ENCODE measurements around the gene CCDC180. TPM values are rescaled to one million over a fixed set of nuclear protein-coding genes. Genes with fewer than 3 reads are reported as not detected.
"Not testable (repeated sequence)": the region's sequence is repeated elsewhere in the genome, so short reads cannot be mapped to it uniquely, and the experiment has no call there.

Gene CCDC180
- total RNA-seq (0.57 and 2.3 TPM in 2 replicates), polyA plus RNA-seq (0.83 and 1.3 TPM in 2 replicates)

- no peak within 1 kb of the TSS for H3K27ac ChIP-seq
- no peaks in the 10 kb centered on the region for H3K4me1 ChIP-seq (ENCODE audit: insufficient read depth)
- H3K36me3 ChIP-seq (replicated peaks; ENCODE audit: insufficient read depth, low read depth): no peaks in the 10 kb centered on the region
- H3K4me3 ChIP-seq: no peak within 1 kb of the TSS
- H3K4me2 ChIP-seq: peak within 1 kb of the TSS; percentile 54
- no peaks in the 10 kb centered on the region for H3K9me3 ChIP-seq (ENCODE audit: low read depth)
- TF ChIP-seq CTCF (IDR thresholded peaks at IDR 0.05; ENCODE audit: poor library complexity): no peak
- no peak for TF ChIP-seq EZH2phosphoT487 (IDR thresholded peaks at IDR 0.05; ENCODE audit: low read depth, severe bottlenecking, unreplicated experiment)
- no peak for TF ChIP-seq EZH2 (IDR thresholded peaks at IDR 0.05; ENCODE audit: borderline replicate concordance)
- no peaks in the 10 kb centered on the region for H3K27me3 ChIP-seq
- no peaks in the 10 kb centered on the region for H3K9me2 ChIP-seq (replicated peaks; ENCODE audit: insufficient read depth)
- H2AFZ ChIP-seq: no peak within 1 kb of the TSS
- H3K79me2 ChIP-seq: no peaks in the 10 kb centered on the region
- no peak for DNase-seq (ENCODE audit: low spot score)
- H4K20me1 ChIP-seq (ENCODE audit: insufficient read depth, poor library complexity, severe bottlenecking): no peaks in the 10 kb centered on the region
- WGBS (ENCODE audit: low lambda C conversion rate, missing lambda C conversion rate): 94% methylated on average over 39 of the region's 42 CpGs
These were observed at the start of gene CCDC180 for GRCh38 chr9:97307500-97308163. TSS of gene CCDC180 (plus strand) at chr9:97307659. CDS start at chr9:97308064, 405 bp downstream.

GRCh38 chr9:97259834-97260514 is 47.5 kb upstream of the CCDC180 start:
- not testable (repeated sequence) for H4K20me1 ChIP-seq (ENCODE audit: insufficient read depth, poor library complexity, severe bottlenecking); H3K4me3 ChIP-seq; H3K4me1 ChIP-seq (ENCODE audit: insufficient read depth); H3K27me3 ChIP-seq; H3K79me2 ChIP-seq; DNase-seq (ENCODE audit: low spot score); H3K9me3 ChIP-seq (ENCODE audit: low read depth); H3K36me3 ChIP-seq (replicated peaks; ENCODE audit: insufficient read depth, low read depth); H3K9me2 ChIP-seq (replicated peaks; ENCODE audit: insufficient read depth); H3K4me2 ChIP-seq; H2AFZ ChIP-seq
- 72% methylated on average over 4 of the region's 4 CpGs for WGBS (ENCODE audit: low lambda C conversion rate, missing lambda C conversion rate)
- peak overlapping the region; percentile 15 for H3K27ac ChIP-seq

- Histone ChIP-seq H3K9me3 (ENCODE audit: low read depth) (no peaks in the 10 kb centered on the region), H2AFZ (no peak overlapping the region), H3K4me2 (no peak overlapping the region), H3K4me3 (no peak overlapping the region), H3K4me1 (ENCODE audit: insufficient read depth) (no peaks in the 10 kb centered on the region), H3K9me2 (replicated peaks; ENCODE audit: insufficient read depth) (no peaks in the 10 kb centered on the region), H4K20me1 (ENCODE audit: insufficient read depth, poor library complexity, severe bottlenecking) (no peaks in the 10 kb centered on the region), H3K27me3 (no peaks in the 10 kb centered on the region), H3K36me3 (replicated peaks; ENCODE audit: insufficient read depth, low read depth) (no peaks in the 10 kb centered on the region), H3K79me2 (no peaks in the 10 kb centered on the region), H3K27ac (no peak overlapping the region)
- 65% methylated on average over 10 of the region's 29 CpGs for WGBS (ENCODE audit: low lambda C conversion rate, missing lambda C conversion rate)
- no peak for DNase-seq (ENCODE audit: low spot score)
- no peak for TF ChIP-seq EZH2 (IDR thresholded peaks at IDR 0.05; ENCODE audit: borderline replicate concordance)
- TF ChIP-seq CTCF (IDR thresholded peaks at IDR 0.05; ENCODE audit: poor library complexity): no peak
- no peak for TF ChIP-seq EZH2phosphoT487 (IDR thresholded peaks at IDR 0.05; ENCODE audit: low read depth, severe bottlenecking, unreplicated experiment)
These were observed 36.2 kb upstream of the CCDC180 start for GRCh38 chr9:97271292-97271691.

- H3K4me2 ChIP-seq: no peak overlapping the region
- no peaks in the 10 kb centered on the region for H3K27me3 ChIP-seq
- WGBS (ENCODE audit: low lambda C conversion rate, missing lambda C conversion rate): 88% methylated on average over 4 of the region's 4 CpGs
- no peaks in the 10 kb centered on the region for H3K79me2 ChIP-seq
- no peak for TF ChIP-seq EZH2 (IDR thresholded peaks at IDR 0.05; ENCODE audit: borderline replicate concordance)
- no peak for TF ChIP-seq CTCF (IDR thresholded peaks at IDR 0.05; ENCODE audit: poor library complexity)
- no peak for TF ChIP-seq EZH2phosphoT487 (IDR thresholded peaks at IDR 0.05; ENCODE audit: low read depth, severe bottlenecking, unreplicated experiment)
- H3K27ac ChIP-seq: no peak overlapping the region
- no peaks in the 10 kb centered on the region for H3K9me2 ChIP-seq (replicated peaks; ENCODE audit: insufficient read depth)
- no peaks in the 10 kb centered on the region for H4K20me1 ChIP-seq (ENCODE audit: insufficient read depth, poor library complexity, severe bottlenecking)
- H3K4me1 ChIP-seq (ENCODE audit: insufficient read depth): no peaks in the 10 kb centered on the region
- no peaks in the 10 kb centered on the region for H3K36me3 ChIP-seq (replicated peaks; ENCODE audit: insufficient read depth, low read depth)
- no peak for DNase-seq (ENCODE audit: low spot score)
- H3K9me3 ChIP-seq (ENCODE audit: low read depth): no peaks in the 10 kb centered on the region
- no peak overlapping the region for H3K4me3 ChIP-seq
- no peak overlapping the region for H2AFZ ChIP-seq
These were observed 35.4 kb upstream of the CCDC180 start for GRCh38 chr9:97272072-97272471.

All from hepatocyte (in vitro differentiated cells).